Karpas-422 (cell line): ENCODE data around the gene BCAN. TPM values are rescaled to one million over a fixed set of nuclear protein-coding genes. Genes with fewer than 3 reads are reported as not detected.

Experiments
- DNase-seq: peaks from one replicate; pipeline ENCODE4 v3.0.0-alpha.2; 2015
- H2AFZ ChIP-seq: fragments of 200-600 bp; sonication (generic); 2 replicates; pipeline ENCODE4 v1.6.1; 2014; ENCODE audit warnings: antibody characterized with exemption, low read length, mixed read lengths
- H3K27ac ChIP-seq: fragments of 200-600 bp; sonication (generic); 2 replicates; pipeline ENCODE4 v1.5.1; 2014; ENCODE audit warnings: mild to moderate bottlenecking, low read length, moderate library complexity
- H3K27me3 ChIP-seq: fragments of 200-600 bp; sonication (generic); 2 replicates; pipeline ENCODE4 v1.6.1; 2014; ENCODE audit warnings: low read length, mixed read lengths
- H3K36me3 ChIP-seq: fragments of 200-600 bp; sonication (generic); 2 replicates; pipeline ENCODE4 v1.6.1; 2014; ENCODE audit warnings: low read length, mixed read lengths; ENCODE audit not compliant: insufficient read depth
- H3K4me1 ChIP-seq: fragments of 200-600 bp; sonication (generic); 2 replicates; pipeline ENCODE4 v1.6.1; 2014; ENCODE audit warnings: mild to moderate bottlenecking, low read length, mixed read lengths
- H3K4me2 ChIP-seq: fragments of 200-600 bp; sonication (generic); 2 replicates; pipeline ENCODE4 v1.6.1; 2014; ENCODE audit warnings: low read length, low read depth, mild to moderate bottlenecking; ENCODE audit not compliant: poor library complexity, severe bottlenecking
- H3K4me3 ChIP-seq: fragments of 200-600 bp; sonication (generic); 2 replicates; pipeline ENCODE4 v1.5.1; 2014; ENCODE audit warnings: mild to moderate bottlenecking, antibody characterized with exemption, low read length, mixed read lengths
- H3K79me2 ChIP-seq: fragments of 200-600 bp; sonication (generic); 2 replicates; pipeline ENCODE4 v1.6.1; 2014; ENCODE audit warnings: mild to moderate bottlenecking, low read length, mixed read lengths
- H3K9ac ChIP-seq: fragments of 200-600 bp; sonication (generic); 2 replicates; pipeline ENCODE4 v1.6.0; 2014; ENCODE audit warnings: low read length
- H3K9me2 ChIP-seq: fragments of 200-600 bp; sonication (generic), shearing (Covaris generic); replicated peaks from 2 replicates; pipeline ENCODE4 v1.6.0; 2014; ENCODE audit warnings: mild to moderate bottlenecking, low read length, moderate library complexity; ENCODE audit not compliant: insufficient read depth
- H3K9me3 ChIP-seq: fragments of 300-700, 200-600 bp; sonication (generic); 2 replicates; pipeline ENCODE4 v1.6.1; 2014; ENCODE audit warnings: low read length, mixed read lengths
- H4K20me1 ChIP-seq: fragments of 200-600 bp; sonication (generic); 2 replicates; pipeline ENCODE4 v1.6.1; 2014; ENCODE audit warnings: mild to moderate bottlenecking, antibody characterized with exemption, low read length, low read depth; ENCODE audit not compliant: insufficient read depth
- total RNA-seq: library from RNA; depleted of rRNA; stranded (reverse); fragments of >200 nt; shearing (Covaris generic); gene quantifications from 2 replicates; pipeline ENCODE4 v1.2.3, GENCODE V29; 2014; ENCODE audit warnings: low replicate concordance

Gene BCAN
- total RNA-seq, 1 experiment from 2014 or later, result not detected

- Histone ChIP-seq H3K4me2 (no peak overlapping the region), H4K20me1 (no peaks in the 10 kb centered on the region), H3K9ac (no peak overlapping the region), H3K79me2 (no peaks in the 10 kb centered on the region), H3K27me3 (no peaks in the 10 kb centered on the region), H3K36me3 (no peaks in the 10 kb centered on the region), H3K9me2 (no peaks in the 10 kb centered on the region), H3K27ac (no peak overlapping the region), H3K4me1 (peaks cover 8% of the 10 kb centered on the region), H3K4me3 (no peak overlapping the region), H3K9me3 (no peaks in the 10 kb centered on the region), H2AFZ (no peak overlapping the region)
- no peak for DNase-seq
These were observed 52.2 kb downstream of the BCAN start for GRCh38 chr1:156693848-156694689.

GRCh38 chr1:156694690-156694962 is 52.7 kb downstream of the BCAN start:
- no peaks in the 10 kb centered on the region for H4K20me1 ChIP-seq
- no peak overlapping the region for H3K27ac ChIP-seq
- H3K9me3 ChIP-seq, result no peaks in the 10 kb centered on the region
- no peaks in the 10 kb centered on the region for H3K36me3 ChIP-seq
- no peaks in the 10 kb centered on the region for H3K27me3 ChIP-seq
- no peak overlapping the region for H2AFZ ChIP-seq
- H3K79me2 ChIP-seq, result no peaks in the 10 kb centered on the region
- DNase-seq, result no peak
- no peak overlapping the region for H3K4me3 ChIP-seq
- no peak overlapping the region for H3K4me2 ChIP-seq
- no peak overlapping the region for H3K9ac ChIP-seq
- H3K4me1 ChIP-seq, result peaks cover 5% of the 10 kb centered on the region; the same call in 1 of the 2 replicates
- no peaks in the 10 kb centered on the region for H3K9me2 ChIP-seq

- H3K27me3 ChIP-seq, result no peaks in the 10 kb centered on the region
- H4K20me1 ChIP-seq, result no peaks in the 10 kb centered on the region
- H2AFZ ChIP-seq, result no peak overlapping the region
- H3K9me2 ChIP-seq, result no peaks in the 10 kb centered on the region
- H3K9ac ChIP-seq, result no peak overlapping the region
- peaks cover 5% of the 10 kb centered on the region; the same call in 1 of the 2 replicates for H3K4me1 ChIP-seq
- H3K27ac ChIP-seq, result no peak overlapping the region
- H3K79me2 ChIP-seq, result no peaks in the 10 kb centered on the region
- H3K36me3 ChIP-seq, result no peaks in the 10 kb centered on the region
- no peak for DNase-seq
- no peak overlapping the region for H3K4me2 ChIP-seq
- no peak overlapping the region for H3K4me3 ChIP-seq
- no peaks in the 10 kb centered on the region for H3K9me3 ChIP-seq
These were observed 54.8 kb downstream of the BCAN start for GRCh38 chr1:156696755-156697154.

GRCh38 chr1:156697481-156697880 is 55.6 kb downstream of the BCAN start:
- no peaks in the 10 kb centered on the region for H3K27me3 ChIP-seq
- H3K9ac ChIP-seq, result no peak overlapping the region
- no peak overlapping the region for H3K27ac ChIP-seq
- no peaks in the 10 kb centered on the region for H3K9me2 ChIP-seq
- no peak overlapping the region for H3K4me2 ChIP-seq
- H2AFZ ChIP-seq, result no peak overlapping the region
- no peaks in the 10 kb centered on the region for H3K9me3 ChIP-seq
- no peak overlapping the region for H3K4me3 ChIP-seq
- H3K4me1 ChIP-seq, result peaks cover 5% of the 10 kb centered on the region; the same call in 1 of the 2 replicates
- DNase-seq, result no peak
- no peaks in the 10 kb centered on the region for H3K79me2 ChIP-seq
- no peaks in the 10 kb centered on the region for H3K36me3 ChIP-seq
- no peaks in the 10 kb centered on the region for H4K20me1 ChIP-seq

GRCh38 chr1:156698995-156699394 is 57.1 kb downstream of the BCAN start:
- Histone ChIP-seq H3K9ac (no peak overlapping the region), H3K9me3 (no peaks in the 10 kb centered on the region), H3K9me2 (no peaks in the 10 kb centered on the region), H4K20me1 (no peaks in the 10 kb centered on the region), H3K4me3 (no peak overlapping the region), H2AFZ (no peak overlapping the region), H3K79me2 (no peaks in the 10 kb centered on the region), H3K4me2 (no peak overlapping the region), H3K4me1 (no peaks in the 10 kb centered on the region), H3K27me3 (no peaks in the 10 kb centered on the region), H3K27ac (no peak overlapping the region), H3K36me3 (no peaks in the 10 kb centered on the region)
- no peak for DNase-seq

GRCh38 chr1:156700736-156701531 is 59.0 kb downstream of the BCAN start:
- Histone ChIP-seq H3K27me3 (no peaks in the 10 kb centered on the region), H3K4me1 (peaks cover 4% of the 10 kb centered on the region), H3K4me2 (no peak overlapping the region), H2AFZ (no peak overlapping the region), H4K20me1 (0 out of 2 replicates have a peak, but pooled peaks cover 5% of the 10 kb centered on the region), H3K79me2 (no peaks in the 10 kb centered on the region), H3K9ac (no peak overlapping the region), H3K36me3 (no peaks in the 10 kb centered on the region), H3K27ac (no peak overlapping the region), H3K9me2 (no peaks in the 10 kb centered on the region), H3K4me3 (no peak overlapping the region), H3K9me3 (no peaks in the 10 kb centered on the region)
- no peak for DNase-seq

GRCh38 chr1:156703336-156703735 is 61.4 kb downstream of the BCAN start:
- Histone ChIP-seq H3K4me1 (peaks cover 17% of the 10 kb centered on the region), H3K4me3 (no peak overlapping the region), H3K27me3 (no peaks in the 10 kb centered on the region), H2AFZ (no peak overlapping the region), H3K9ac (no peak overlapping the region), H3K27ac (no peak overlapping the region), H4K20me1 (0 out of 2 replicates have a peak, but pooled peaks cover 5% of the 10 kb centered on the region), H3K36me3 (no peaks in the 10 kb centered on the region), H3K9me3 (no peaks in the 10 kb centered on the region), H3K4me2 (no peak overlapping the region), H3K79me2 (no peaks in the 10 kb centered on the region), H3K9me2 (no peaks in the 10 kb centered on the region)
- DNase-seq, result no peak

- H3K27ac ChIP-seq, result no peak overlapping the region
- H3K9ac ChIP-seq, result no peak overlapping the region
- DNase-seq, result no peak
- no peaks in the 10 kb centered on the region for H3K79me2 ChIP-seq
- no peaks in the 10 kb centered on the region for H3K27me3 ChIP-seq
- no peaks in the 10 kb centered on the region for H3K9me3 ChIP-seq
- H3K4me1 ChIP-seq, result peaks cover 17% of the 10 kb centered on the region
- no peak overlapping the region for H3K4me3 ChIP-seq
- H4K20me1 ChIP-seq, result 0 out of 2 replicates have a peak, but pooled peaks cover 5% of the 10 kb centered on the region
- no peaks in the 10 kb centered on the region for H3K36me3 ChIP-seq
- H3K4me2 ChIP-seq, result no peak overlapping the region
- H2AFZ ChIP-seq, result no peak overlapping the region
- H3K9me2 ChIP-seq, result no peaks in the 10 kb centered on the region
These were observed 61.8 kb downstream of the BCAN start for GRCh38 chr1:156703741-156704140.
